VCaP (cell line): ENCODE results near the gene OPA1.

Experiments
- H3K27ac ChIP-seq: fragments of 450-650 bp; 2 replicates; pipeline ENCODE4 v1.5.1; 2017
- CTCF ChIP-seq: fragments of 450-650 bp; conservative IDR thresholded peaks from 2 replicates; pipeline ENCODE4 v1.5.1; 2017; ENCODE audit warnings: mild to moderate bottlenecking, moderate library complexity

Gene OPA1

DNA sequence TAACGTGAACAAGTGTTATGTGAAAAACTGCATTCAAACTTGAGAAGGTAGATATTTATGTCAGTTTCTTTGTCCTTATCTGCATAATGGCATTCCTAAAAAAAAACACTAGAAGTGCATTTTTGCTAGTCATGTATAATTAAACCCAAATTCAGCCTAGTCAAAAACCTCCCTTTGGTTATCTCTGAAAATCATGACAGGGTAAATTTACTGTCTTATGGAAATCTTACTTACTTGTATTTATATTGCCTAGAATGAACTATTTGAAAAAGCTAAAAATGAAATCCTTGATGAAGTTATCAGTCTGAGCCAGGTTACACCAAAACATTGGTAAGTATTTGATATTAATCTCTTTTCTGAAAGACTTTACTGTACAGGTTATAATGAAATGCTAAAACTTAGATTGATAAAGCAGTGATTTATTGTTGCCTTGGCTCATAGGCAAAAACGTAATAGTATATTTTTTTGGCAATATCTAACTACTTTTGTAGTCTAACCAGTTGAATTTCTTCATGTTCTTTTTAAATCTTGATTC is 55.6 kb downstream of the OPA1 start:
- TF ChIP-seq CTCF: no peak

GRCh38 chr3:193650585-193650984 is 57.6 kb downstream of the OPA1 start:
- no peak overlapping the region for H3K27ac ChIP-seq
- no peak for TF ChIP-seq CTCF

More for the DNA sequence above, 55.6 kb downstream of the OPA1 start:
- no peak overlapping the region for H3K27ac ChIP-seq

- H3K27ac ChIP-seq: no peak overlapping the region
- TF ChIP-seq CTCF: no peak
Observed at GRCh38 chr3:193655831-193656433, 62.9 kb downstream of the OPA1 start.

DNA sequence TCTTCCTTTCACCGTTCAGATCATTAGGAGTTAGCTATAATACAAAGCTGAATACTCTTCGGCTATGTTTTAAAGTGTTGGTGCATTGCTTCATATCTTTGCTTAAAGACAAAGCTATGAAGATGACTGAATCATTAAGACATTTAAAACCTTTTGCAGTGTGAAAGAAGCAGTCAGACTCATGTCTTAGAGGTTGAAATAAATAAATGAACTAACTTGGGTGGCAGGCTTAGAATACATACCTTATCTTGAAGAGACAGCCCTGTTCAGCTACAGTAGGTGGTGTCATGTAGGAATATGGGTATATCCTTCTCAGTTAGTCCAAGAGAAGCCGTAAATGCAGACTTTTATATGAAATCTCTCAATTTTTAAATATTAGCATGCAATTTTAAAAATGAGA is 63.4 kb downstream of the OPA1 start:
- TF ChIP-seq CTCF: no peak
- H3K27ac ChIP-seq: no peak overlapping the region

- H3K27ac ChIP-seq: no peak overlapping the region
- no peak for TF ChIP-seq CTCF
Observed at GRCh38 chr3:193656878-193657282, 63.9 kb downstream of the OPA1 start.

DNA sequence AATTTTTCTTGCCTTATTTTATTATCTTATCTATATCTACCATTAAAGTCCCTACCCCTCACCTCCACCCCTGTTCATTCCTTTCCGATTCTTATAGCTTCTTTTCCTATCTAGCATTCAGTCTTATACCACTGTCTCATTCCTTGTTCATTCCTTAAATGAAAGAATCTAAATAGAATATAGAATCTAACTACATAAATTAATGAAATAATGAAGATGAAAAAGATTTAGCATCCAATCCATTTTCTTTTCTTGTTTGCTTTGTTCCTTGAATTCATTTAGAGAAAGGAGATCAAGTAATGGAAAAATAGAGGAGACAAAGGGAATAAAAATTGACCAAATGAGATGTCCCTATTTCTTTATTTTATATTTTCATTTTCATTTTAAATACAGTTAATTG is 67.2 kb downstream of the OPA1 start:
- H3K27ac ChIP-seq: no peak overlapping the region
- no peak for TF ChIP-seq CTCF

DNA sequence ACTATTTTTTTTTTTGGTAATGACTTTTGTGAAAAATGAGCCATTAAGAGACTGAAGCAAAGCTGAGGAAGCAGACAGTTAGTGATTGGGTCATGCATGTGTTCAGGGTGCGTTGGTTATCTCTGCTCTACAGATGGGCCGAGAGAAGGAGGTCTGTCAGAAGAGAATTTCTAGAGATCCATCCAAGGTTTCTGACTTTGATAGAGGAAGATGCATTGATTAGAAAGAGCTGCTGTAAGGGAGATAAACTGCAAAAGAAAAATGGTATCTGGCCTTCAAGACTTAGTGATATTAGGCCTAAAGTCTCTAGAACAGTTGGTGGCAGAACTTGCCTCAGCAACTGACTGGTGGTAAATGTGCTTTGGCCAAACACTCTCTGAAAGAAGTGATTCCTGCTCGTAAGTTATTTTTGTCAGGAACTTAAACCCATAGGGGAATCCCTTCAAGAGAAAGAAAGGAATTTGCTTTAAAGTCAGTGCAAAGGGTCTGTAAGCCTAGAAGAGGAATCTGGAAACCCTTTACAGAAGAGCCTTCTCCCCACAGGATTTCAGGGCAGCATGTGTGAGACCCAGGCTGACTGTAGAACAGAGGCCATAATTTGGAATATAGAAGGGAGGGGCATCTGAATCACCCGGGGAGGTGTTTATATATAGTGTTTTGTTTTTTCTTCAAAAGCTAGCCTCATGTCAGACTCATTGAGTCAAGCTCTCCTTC is 67.8 kb downstream of the OPA1 start:
- H3K27ac ChIP-seq: no peak overlapping the region
- no peak for TF ChIP-seq CTCF
